Neural cell (in vitro differentiated cells): ENCODE measurements around the gene IGF2R. TPM values are rescaled to one million over a fixed set of nuclear protein-coding genes. Genes with fewer than 3 reads are reported as not detected.

Source experiments
- H2AFZ ChIP-seq: fragments of 200-600, 300-800 bp; sonication (generic), shearing (Covaris generic); 2 replicates; pipeline ENCODE4 v1.6.0; 2014; ENCODE audit warnings: low read depth, mild to moderate bottlenecking, antibody characterized with exemption, low read length, moderate library complexity
- H3F3A ChIP-seq: fragments of 200-600 bp; shearing (Covaris generic); 2 replicates; pipeline ENCODE4 v1.6.1; 2016; ENCODE audit warnings: mild to moderate bottlenecking, moderate library complexity, mixed read lengths, antibody characterized with exemption, low read length; ENCODE audit not compliant: insufficient read depth, poor library complexity, severe bottlenecking
- H3K27ac ChIP-seq: fragments of 200-600, 300-800 bp; sonication (generic), shearing (Covaris generic); 2 replicates; pipeline ENCODE4 v1.5.1; 2014; ENCODE audit warnings: mild to moderate bottlenecking, low read length, moderate library complexity
- H3K27me3 ChIP-seq: fragments of 300-800, 200-600 bp; sonication (generic), shearing (Covaris generic); 2 replicates; pipeline ENCODE4 v1.6.0; 2014; ENCODE audit warnings: mild to moderate bottlenecking, low read depth, low read length, moderate library complexity; ENCODE audit not compliant: insufficient read depth
- H3K36me3 ChIP-seq: fragments of 300-800, 200-600 bp; sonication (generic), shearing (Covaris generic); 2 replicates; pipeline ENCODE4 v1.5.1; 2014; ENCODE audit warnings: mild to moderate bottlenecking, antibody characterized with exemption, low read length, moderate library complexity; ENCODE audit not compliant: insufficient read depth
- H3K4me2 ChIP-seq: fragments of 300-800, 200-600 bp; sonication (generic), shearing (Covaris generic); 2 replicates; pipeline ENCODE4 v1.6.0; 2014; ENCODE audit warnings: mild to moderate bottlenecking, low read length
- H3K4me3 ChIP-seq: fragments of 300-800, 200-600 bp; sonication (generic), shearing (Covaris generic); 2 replicates; pipeline ENCODE4 v1.5.1; 2014; ENCODE audit warnings: mild to moderate bottlenecking, low read length, moderate library complexity
- H3K79me2 ChIP-seq: fragments of 200-600 bp; shearing (Covaris generic); replicated peaks from 2 replicates; pipeline ENCODE4 v1.6.0; 2014; ENCODE audit warnings: mild to moderate bottlenecking, low read length, moderate library complexity; ENCODE audit not compliant: insufficient read depth
- H3K9ac ChIP-seq: fragments of 300-800, 200-600 bp; sonication (generic), shearing (Covaris generic); 2 replicates; pipeline ENCODE4 v1.6.1; 2016; ENCODE audit warnings: mild to moderate bottlenecking, low read length, mixed read lengths
- H3K9me2 ChIP-seq: fragments of 200-600 bp; shearing (Covaris generic); 2 replicates; pipeline ENCODE4 v1.6.1; 2016; ENCODE audit warnings: mild to moderate bottlenecking, low read length, mixed read lengths; ENCODE audit not compliant: insufficient read depth
- H3K9me3 ChIP-seq: fragments of 200-600, 300-800 bp; sonication (generic), shearing (Covaris generic); 2 replicates; pipeline ENCODE4 v1.6.1; 2016; ENCODE audit warnings: mild to moderate bottlenecking, mixed run types, low read length, moderate library complexity, mixed read lengths
- H4K20me1 ChIP-seq: fragments of 200-600 bp; shearing (Covaris generic); 2 replicates; pipeline ENCODE4 v1.6.1; 2016; ENCODE audit warnings: mild to moderate bottlenecking, mixed run types; ENCODE audit not compliant: insufficient read depth
- CTCF ChIP-seq: fragments of 450-650 bp; IDR thresholded peaks from 2 replicates; pipeline ENCODE4 v1.5.1; 2014; ENCODE audit warnings: antibody characterized with exemption, mild to moderate bottlenecking, moderate library complexity; ENCODE audit not compliant: poor library complexity, severe bottlenecking
- EP300 ChIP-seq: fragments of 450-650 bp; conservative IDR thresholded peaks from 2 replicates; pipeline ENCODE4 v1.6.1; 2014; ENCODE audit warnings: antibody characterized with exemption, mild to moderate bottlenecking, moderate library complexity; ENCODE audit not compliant: poor library complexity, severe bottlenecking
- EZH2 ChIP-seq: fragments of 200-600, 300-800 bp; shearing (Covaris generic), sonication (generic); IDR thresholded peaks from 2 replicates; pipeline ENCODE4 v1.6.1; 2014; ENCODE audit warnings: antibody characterized with exemption, low read length, borderline replicate concordance, mild to moderate bottlenecking; ENCODE audit not compliant: insufficient read depth, poor library complexity, severe bottlenecking
- MXI1 ChIP-seq: fragments of 450-650 bp; conservative IDR thresholded peaks from 2 replicates; pipeline ENCODE4 v1.6.1; 2014; ENCODE audit warnings: antibody characterized with exemption, mild to moderate bottlenecking; ENCODE audit not compliant: poor library complexity, severe bottlenecking
- POLR2AphosphoS5 ChIP-seq: IDR thresholded peaks from 2 replicates; pipeline ENCODE4 v1.6.1; 2012
- RAD21 ChIP-seq: fragments of 450-650 bp; conservative IDR thresholded peaks from 2 replicates; pipeline ENCODE4 v1.6.1; 2014; ENCODE audit warnings: antibody characterized with exemption, mild to moderate bottlenecking, moderate library complexity
- REST ChIP-seq: IDR thresholded peaks from 2 replicates; pipeline ENCODE4 v1.6.1; 2012; ENCODE audit warnings: borderline replicate concordance
- SMC3 ChIP-seq: fragments of 450-650 bp; conservative IDR thresholded peaks from 2 replicates; pipeline ENCODE4 v1.6.1; 2014; ENCODE audit warnings: antibody characterized with exemption, mild to moderate bottlenecking, moderate library complexity; ENCODE audit not compliant: poor library complexity
- TAF1 ChIP-seq: IDR thresholded peaks from 2 replicates; pipeline ENCODE4 v1.6.1; 2012; ENCODE audit warnings: low read depth
- polyA plus RNA-seq: library from polyadenylated mRNA; depleted of rRNA; stranded (reverse); fragments of >200 nt; gene quantifications from 2 replicates; pipeline ENCODE4 v1.2.3, GENCODE V29; 2014

Gene IGF2R
- polyA plus RNA-seq, 1 donor from 2014 or later = 15.0 TPM

GRCh38 chr6:160127270-160128124, 158.6 kb downstream of the IGF2R start:
- H3K27me3 ChIP-seq = no peaks in the 10 kb centered on the region
- TF ChIP-seq RAD21 = no peak
- TF ChIP-seq REST = no peak
- no peak for TF ChIP-seq POLR2AphosphoS5
- TF ChIP-seq MXI1 = no peak
- TF ChIP-seq EP300 = no peak
- no peak for TF ChIP-seq CTCF
- TF ChIP-seq SMC3 = no peak
- no peak for TF ChIP-seq TAF1
- TF ChIP-seq EZH2 = no peak
- no peaks in the 10 kb centered on the region for H3K9me3 ChIP-seq
- H3K4me3 ChIP-seq = no peak overlapping the region
- no peak overlapping the region for H3K9ac ChIP-seq
- H4K20me1 ChIP-seq = no peaks in the 10 kb centered on the region
- no peaks in the 10 kb centered on the region for H3K36me3 ChIP-seq
- H3K4me2 ChIP-seq = no peak overlapping the region
- H3F3A ChIP-seq = no peaks in the 10 kb centered on the region
- H2AFZ ChIP-seq = no peak overlapping the region
- H3K27ac ChIP-seq = no peak overlapping the region
- no peaks in the 10 kb centered on the region for H3K9me2 ChIP-seq
- no peaks in the 10 kb centered on the region for H3K79me2 ChIP-seq

GRCh38 chr6:160128125-160128683, 159.3 kb downstream of the IGF2R start:
- no peak for TF ChIP-seq CTCF
- TF ChIP-seq RAD21 = no peak
- TF ChIP-seq EP300 = no peak
- no peak for TF ChIP-seq TAF1
- no peak for TF ChIP-seq REST
- TF ChIP-seq MXI1 = no peak
- no peak for TF ChIP-seq POLR2AphosphoS5
- TF ChIP-seq SMC3 = no peak
- H2AFZ ChIP-seq = no peak overlapping the region
- no peaks in the 10 kb centered on the region for H3K36me3 ChIP-seq
- H4K20me1 ChIP-seq = no peaks in the 10 kb centered on the region
- no peak overlapping the region for H3K9ac ChIP-seq
- H3K4me3 ChIP-seq = no peak overlapping the region
- H3K9me3 ChIP-seq = no peaks in the 10 kb centered on the region
- H3F3A ChIP-seq = no peaks in the 10 kb centered on the region
- H3K27ac ChIP-seq = no peak overlapping the region
- no peaks in the 10 kb centered on the region for H3K79me2 ChIP-seq
- no peaks in the 10 kb centered on the region for H3K9me2 ChIP-seq
- H3K27me3 ChIP-seq = no peaks in the 10 kb centered on the region
- H3K4me2 ChIP-seq = no peak overlapping the region
